Endodermal cell (in vitro differentiated cells): ENCODE data around the gene ATG12. TPM values are rescaled to one million over a fixed set of nuclear protein-coding genes. Genes with fewer than 3 reads are reported as not detected.

ENCODE experiments used
- DNase-seq: peaks from one replicate; pipeline ENCODE4 v3.0.0-alpha.2; 2017
- H3K27ac ChIP-seq: 2 replicates; pipeline ENCODE4 v1.5.1; 2013; ENCODE audit warnings: mild to moderate bottlenecking, low read depth, low read length, moderate library complexity
- H3K27me3 ChIP-seq: 2 replicates; pipeline ENCODE4 v1.6.1; 2013; ENCODE audit warnings: mild to moderate bottlenecking, low read length, moderate library complexity; ENCODE audit not compliant: insufficient read depth, control insufficient read depth, poor library complexity, severe bottlenecking
- H3K36me3 ChIP-seq: 2 replicates; pipeline ENCODE4 v1.7.0; 2013; ENCODE audit warnings: mild to moderate bottlenecking, low read length, moderate library complexity; ENCODE audit not compliant: control insufficient read depth, insufficient read depth
- H3K4me1 ChIP-seq: one replicate; pipeline ENCODE4 v1.7.0; 2013; ENCODE audit warnings: low read length; ENCODE audit not compliant: control insufficient read depth, insufficient read depth
- H3K4me3 ChIP-seq: 2 replicates; pipeline ENCODE4 v1.5.1; 2013; ENCODE audit warnings: mild to moderate bottlenecking, low read length, moderate library complexity
- H3K9ac ChIP-seq: 2 replicates; pipeline ENCODE4 v1.6.1; 2013; ENCODE audit warnings: mild to moderate bottlenecking, low read length, moderate library complexity; ENCODE audit not compliant: poor library complexity, severe bottlenecking; ENCODE audit errors: extremely low read depth
- H3K9me3 ChIP-seq: 2 replicates; pipeline ENCODE4 v1.6.1; 2013; ENCODE audit warnings: mild to moderate bottlenecking, low read length, moderate library complexity; ENCODE audit not compliant: control insufficient read depth
- H3K27ac Mint-ChIP-seq: 2 replicates; pipeline ENCODE4 v1.8.0; 2020; ENCODE audit warnings: mixed read lengths
- H3K27me3 Mint-ChIP-seq: 2 replicates; pipeline ENCODE4 v1.8.0; 2021; ENCODE audit warnings: mild to moderate bottlenecking, mixed read lengths; ENCODE audit not compliant: insufficient read depth
- H3K36me3 Mint-ChIP-seq: 2 replicates; pipeline ENCODE4 v1.8.0; 2020; ENCODE audit warnings: low read depth, mixed read lengths
- H3K4me1 Mint-ChIP-seq: 2 replicates; pipeline ENCODE4 v1.8.0; 2020; ENCODE audit warnings: mixed read lengths
- H3K4me3 Mint-ChIP-seq: 2 replicates; pipeline ENCODE4 v1.8.0; 2020; ENCODE audit warnings: mild to moderate bottlenecking, moderate library complexity, mixed read lengths
- H3K9me3 Mint-ChIP-seq: 2 replicates; pipeline ENCODE4 v1.8.0; 2020; ENCODE audit warnings: mild to moderate bottlenecking, mixed read lengths
- WGBS, 2 experiments: methylation state at CpG; one replicate each; pipeline versions ENCODE4 v1.1.5 to v1.1.7; 2013; ENCODE audit warnings: missing lambda C conversion rate in 2 of 2, mixed read lengths in 1 of 2; ENCODE audit not compliant: insufficient coverage in 1 of 2, insufficient read length in 1 of 2; 5-methylcytosine and 5-hydroxymethylcytosine counted together
- total RNA-seq, 2 donors: library from RNA; stranded (reverse); fragmentation: NEBNext Ultra II Directional in 1 of 2; extraction: Animal tissue kit (Norgen Biotek cat#: 25700) in 1 of 2; gene quantifications; 2 replicates in 1 of 2; 3 replicates in 1 of 2; pipeline ENCODE4 v1.2.1, GENCODE V29; 2021
- TF ChIP-seq, protein P1 (sequence below): fragments of 200-600 bp; sonication (generic); conservative IDR thresholded peaks from 2 replicates; pipeline ENCODE4 v1.5.0; 2021; ENCODE audit warnings: antibody characterized with exemption, mild to moderate bottlenecking

The ATG12 gene
- total RNA-seq, 2 donors from 2014 or later, result 47.9 to 57.8 TPM

GRCh38 chr5:115857057-115857479 is 15.7 kb upstream of the ATG12 start:
- Mint-ChIP-seq H3K4me1 (peaks cover 7% of the 10 kb centered on the region), H3K36me3 (peaks cover 8% of the 10 kb centered on the region), H3K4me3 (no peak overlapping the region), H3K9me3 (peaks cover 13% of the 10 kb centered on the region), H3K27me3 (no peaks in the 10 kb centered on the region), H3K27ac (no peak overlapping the region)
- WGBS, 2 experiments, result no CpG with 5 or more reads among the region's 1 CpG
- Histone ChIP-seq H3K4me3 (no peak overlapping the region), H3K4me1 (no peaks in the 10 kb centered on the region), H3K9me3 (peaks cover 17% of the 10 kb centered on the region), H3K36me3 (no peaks in the 10 kb centered on the region), H3K27ac (no peak overlapping the region), H3K27me3 (no peaks in the 10 kb centered on the region), H3K9ac (no peak overlapping the region)
- TF ChIP-seq, protein P1, sequence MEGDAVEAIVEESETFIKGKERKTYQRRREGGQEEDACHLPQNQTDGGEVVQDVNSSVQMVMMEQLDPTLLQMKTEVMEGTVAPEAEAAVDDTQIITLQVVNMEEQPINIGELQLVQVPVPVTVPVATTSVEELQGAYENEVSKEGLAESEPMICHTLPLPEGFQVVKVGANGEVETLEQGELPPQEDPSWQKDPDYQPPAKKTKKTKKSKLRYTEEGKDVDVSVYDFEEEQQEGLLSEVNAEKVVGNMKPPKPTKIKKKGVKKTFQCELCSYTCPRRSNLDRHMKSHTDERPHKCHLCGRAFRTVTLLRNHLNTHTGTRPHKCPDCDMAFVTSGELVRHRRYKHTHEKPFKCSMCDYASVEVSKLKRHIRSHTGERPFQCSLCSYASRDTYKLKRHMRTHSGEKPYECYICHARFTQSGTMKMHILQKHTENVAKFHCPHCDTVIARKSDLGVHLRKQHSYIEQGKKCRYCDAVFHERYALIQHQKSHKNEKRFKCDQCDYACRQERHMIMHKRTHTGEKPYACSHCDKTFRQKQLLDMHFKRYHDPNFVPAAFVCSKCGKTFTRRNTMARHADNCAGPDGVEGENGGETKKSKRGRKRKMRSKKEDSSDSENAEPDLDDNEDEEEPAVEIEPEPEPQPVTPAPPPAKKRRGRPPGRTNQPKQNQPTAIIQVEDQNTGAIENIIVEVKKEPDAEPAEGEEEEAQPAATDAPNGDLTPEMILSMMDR, result no peak
- no peak for DNase-seq

DNA sequence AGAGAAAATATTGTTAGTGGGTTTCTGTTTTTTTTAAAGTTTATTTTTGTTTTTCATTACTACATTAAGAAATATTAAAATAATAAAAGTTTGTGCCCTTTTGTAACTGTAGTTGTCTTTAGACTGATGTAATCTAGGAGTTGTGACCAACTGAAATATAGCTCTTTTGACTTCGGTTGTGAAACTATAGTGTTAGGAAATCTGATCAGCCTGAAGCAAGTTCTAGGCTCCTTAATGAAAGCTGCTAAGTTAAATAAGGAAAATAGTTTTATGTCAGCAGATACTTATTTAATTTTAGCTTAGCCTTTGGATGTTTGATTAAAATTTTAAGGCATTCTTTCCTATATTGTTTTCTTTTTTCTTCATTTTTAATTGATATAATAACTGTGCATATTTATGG is 14.6 kb upstream of the ATG12 start:
- Histone ChIP-seq H3K27ac (no peak overlapping the region), H3K4me1 (no peaks in the 10 kb centered on the region), H3K27me3 (no peaks in the 10 kb centered on the region), H3K4me3 (no peak overlapping the region), H3K9me3 (peaks cover 17% of the 10 kb centered on the region), H3K36me3 (no peaks in the 10 kb centered on the region), H3K9ac (no peak overlapping the region)
- 92 to 95% methylated on average over 1 of the region's 1 CpG for WGBS, 2 experiments
- Mint-ChIP-seq H3K27me3 (no peaks in the 10 kb centered on the region), H3K4me1 (peaks cover 7% of the 10 kb centered on the region), H3K9me3 (peaks cover 13% of the 10 kb centered on the region), H3K36me3 (peaks cover 8% of the 10 kb centered on the region), H3K4me3 (no peak overlapping the region), H3K27ac (no peak overlapping the region)
- TF ChIP-seq, protein P1, result no peak
- DNase-seq, result no peak

DNA sequence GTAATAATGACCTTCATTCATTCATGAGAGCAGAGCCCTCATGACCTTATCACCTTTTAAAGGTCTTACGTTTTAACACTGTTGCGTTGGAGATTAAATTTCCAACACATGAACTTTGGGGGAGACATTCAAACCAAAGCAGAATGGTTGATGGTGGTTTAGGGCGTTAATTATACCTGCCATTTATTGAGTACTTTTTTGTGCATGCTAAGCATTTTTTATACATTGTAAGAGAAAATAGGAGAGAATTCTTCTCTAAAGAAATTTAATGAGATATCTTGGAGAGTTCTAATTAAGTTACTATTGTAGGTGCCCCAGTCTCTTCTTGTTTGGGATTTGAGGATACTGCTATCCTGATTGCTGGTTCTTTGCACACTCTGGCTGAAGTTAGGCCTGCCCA is 12.8 kb upstream of the ATG12 start:
- H3K4me1 Mint-ChIP-seq, result peaks cover 12% of the 10 kb centered on the region
- WGBS, 2 experiments, result 92 to 100% methylated on average over 3 of the region's 3 CpGs
- Histone ChIP-seq H3K4me3 (no peak overlapping the region), H3K27ac (no peak overlapping the region), H3K9ac (no peak overlapping the region), H3K36me3 (no peaks in the 10 kb centered on the region), H3K27me3 (no peaks in the 10 kb centered on the region), H3K4me1 (no peaks in the 10 kb centered on the region), H3K9me3 (peaks cover 17% of the 10 kb centered on the region)
- peaks cover 13% of the 10 kb centered on the region for H3K9me3 Mint-ChIP-seq
- TF ChIP-seq, protein P1, result no peak
- no peak overlapping the region for H3K27ac Mint-ChIP-seq
- DNase-seq, result no peak
- H3K36me3 Mint-ChIP-seq, result peaks cover 8% of the 10 kb centered on the region
- no peak overlapping the region for H3K4me3 Mint-ChIP-seq
- H3K27me3 Mint-ChIP-seq, result no peaks in the 10 kb centered on the region
